Measurements from ENCODE around the gene PLXNA2. TPM values are rescaled to one million over a fixed set of nuclear protein-coding genes. Genes with fewer than 3 reads are reported as not detected.

Gene PLXNA2
- total and polyA plus RNA-seq, 7 experiments from 2014 or later, result 0.70 to 5.4 (median 1.4) TPM; not detected in 2

- H3K27ac Mint-ChIP-seq, result no peak overlapping the region
- no peak overlapping the region for H3K4me3 Mint-ChIP-seq
- H3K27me3 Mint-ChIP-seq, result peaks cover 22 to 69% (median 64%) of the 10 kb centered on the region in 5 donors
- H3K9me3 ChIP-seq (ENCODE audit: control insufficient read depth in 2 of 3, low read length in 3 of 3), result no peaks in the 10 kb centered on the region
- no peak for DNase-seq
- no peaks in the 10 kb centered on the region for H3K36me3 ChIP-seq (ENCODE audit: control insufficient read depth in 2 of 3, insufficient read depth in 3 of 3, low read length in 3 of 3)
- intact Hi-C loops (cut with micrococcal nuclease), result no loop called here
- H3K4me3 ChIP-seq (ENCODE audit: low read length), result no peak overlapping the region
- POLR2A ChIA-PET, result no interaction called here
- ATAC-seq, result no peak
- H3K36me3 Mint-ChIP-seq, result no peaks in the 10 kb centered on the region
- no peak overlapping the region for H3K27ac ChIP-seq (ENCODE audit: low read depth, low read length)
- CTCF ChIA-PET, result no interaction called here
- H3K9me3 Mint-ChIP-seq, result peaks cover 0 to 10% (median 0%) of the 10 kb centered on the region in 11 donors
- no peaks in the 10 kb centered on the region for H3K27me3 ChIP-seq (ENCODE audit: control insufficient read depth in 2 of 2, insufficient read depth in 2 of 2, low read length in 2 of 2)
- no peaks in the 10 kb centered on the region for H3K4me1 Mint-ChIP-seq
- H3K4me1 ChIP-seq (ENCODE audit: control insufficient read depth in 2 of 2, insufficient read depth in 2 of 2, low read length in 2 of 2), result no peaks in the 10 kb centered on the region
These were observed 10.7 kb upstream of the PLXNA2 start for GRCh38 chr1:208254862-208255261.

- DNase-seq, result no peak
- H3K4me1 ChIP-seq (ENCODE audit: control insufficient read depth in 2 of 2, insufficient read depth in 2 of 2, low read length in 2 of 2), result no peaks in the 10 kb centered on the region
- no peaks in the 10 kb centered on the region for H3K36me3 ChIP-seq (ENCODE audit: control insufficient read depth in 2 of 3, insufficient read depth in 3 of 3, low read length in 3 of 3)
- POLR2A ChIA-PET, result no interaction called here
- CTCF ChIA-PET, result no interaction called here
- ATAC-seq, result no peak
- no peaks in the 10 kb centered on the region for H3K4me1 Mint-ChIP-seq
- no peaks in the 10 kb centered on the region for H3K27me3 ChIP-seq (ENCODE audit: control insufficient read depth in 2 of 2, insufficient read depth in 2 of 2, low read length in 2 of 2)
- H3K4me3 Mint-ChIP-seq, result no peak overlapping the region
- no peaks in the 10 kb centered on the region for H3K9me3 ChIP-seq (ENCODE audit: control insufficient read depth in 2 of 3, low read length in 3 of 3)
- no peaks in the 10 kb centered on the region for H3K36me3 Mint-ChIP-seq
- intact Hi-C loops (cut with micrococcal nuclease), result no loop called here
- H3K27ac Mint-ChIP-seq, result no peak overlapping the region
- H3K27ac ChIP-seq (ENCODE audit: low read depth, low read length), result no peak overlapping the region
- no peak overlapping the region for H3K4me3 ChIP-seq (ENCODE audit: low read length)
- H3K9me3 Mint-ChIP-seq, result peaks cover 0 to 5% (median 0%) of the 10 kb centered on the region in 11 donors
- H3K27me3 Mint-ChIP-seq, result peaks cover 22 to 64% (median 63%) of the 10 kb centered on the region in 5 donors
These were observed 10.2 kb upstream of the PLXNA2 start for GRCh38 chr1:208254376-208254775.

- POLR2A ChIA-PET, result no interaction called here
- Mint-ChIP-seq H3K9me3 (no peaks in the 10 kb centered on the region), H3K4me3 (no peak overlapping the region), H3K27ac (no peak overlapping the region), H3K27me3 (peaks cover 20 to 53% (median 52%) of the 10 kb centered on the region in 5 donors), H3K36me3 (no peaks in the 10 kb centered on the region), H3K4me1 (no peaks in the 10 kb centered on the region)
- Histone ChIP-seq H3K9me3 (ENCODE audit: control insufficient read depth in 2 of 3, low read length in 3 of 3) (no peaks in the 10 kb centered on the region), H3K36me3 (ENCODE audit: control insufficient read depth in 2 of 3, insufficient read depth in 3 of 3, low read length in 3 of 3) (no peaks in the 10 kb centered on the region), H3K4me1 (ENCODE audit: control insufficient read depth in 2 of 2, insufficient read depth in 2 of 2, low read length in 2 of 2) (no peaks in the 10 kb centered on the region), H3K4me3 (ENCODE audit: low read length) (no peak overlapping the region), H3K27ac (ENCODE audit: low read depth, low read length) (no peak overlapping the region), H3K27me3 (ENCODE audit: control insufficient read depth in 2 of 2, insufficient read depth in 2 of 2, low read length in 2 of 2) (no peaks in the 10 kb centered on the region)
- ATAC-seq, result no peak
- intact Hi-C loops (cut with micrococcal nuclease), result no loop called here
- CTCF ChIA-PET, result no interaction called here
- DNase-seq, result no peak
These were observed 8.8 kb upstream of the PLXNA2 start for GRCh38 chr1:208252836-208253576.

- ATAC-seq (no peak), DNase-seq (no peak)
- Mint-ChIP-seq H3K36me3 (no peaks in the 10 kb centered on the region), H3K4me3 (no peak overlapping the region), H3K9me3 (no peaks in the 10 kb centered on the region), H3K27ac (no peak overlapping the region), H3K4me1 (no peaks in the 10 kb centered on the region), H3K27me3 (peaks cover 20 to 46% (median 45%) of the 10 kb centered on the region in 5 donors)
- Histone ChIP-seq H3K4me3 (ENCODE audit: low read length) (no peak overlapping the region), H3K27ac (ENCODE audit: low read depth, low read length) (no peak overlapping the region), H3K36me3 (ENCODE audit: control insufficient read depth in 2 of 3, insufficient read depth in 3 of 3, low read length in 3 of 3) (no peaks in the 10 kb centered on the region), H3K27me3 (ENCODE audit: control insufficient read depth in 2 of 2, insufficient read depth in 2 of 2, low read length in 2 of 2) (no peaks in the 10 kb centered on the region), H3K9me3 (ENCODE audit: control insufficient read depth in 2 of 3, low read length in 3 of 3) (no peaks in the 10 kb centered on the region), H3K4me1 (ENCODE audit: control insufficient read depth in 2 of 2, insufficient read depth in 2 of 2, low read length in 2 of 2) (no peaks in the 10 kb centered on the region)
- intact Hi-C loops (cut with micrococcal nuclease), result no loop called here
- ChIA-PET CTCF (no interaction called here), POLR2A (no interaction called here)
These were observed 8.0 kb upstream of the PLXNA2 start for GRCh38 chr1:208251911-208252835.

- Mint-ChIP-seq H3K4me1 (no peaks in the 10 kb centered on the region), H3K27ac (no peak overlapping the region), H3K9me3 (no peaks in the 10 kb centered on the region), H3K36me3 (no peaks in the 10 kb centered on the region), H3K27me3 (peaks cover 28 to 37% (median 35%) of the 10 kb centered on the region in 5 donors), H3K4me3 (no peak overlapping the region)
- H3K4me3 ChIP-seq (ENCODE audit: low read length), result no peak overlapping the region
- H3K27ac ChIP-seq (ENCODE audit: low read depth, low read length), result no peak overlapping the region
- no peaks in the 10 kb centered on the region for H3K9me3 ChIP-seq (ENCODE audit: control insufficient read depth in 2 of 3, low read length in 3 of 3)
- H3K4me1 ChIP-seq (ENCODE audit: control insufficient read depth in 2 of 2, insufficient read depth in 2 of 2, low read length in 2 of 2), result no peaks in the 10 kb centered on the region
- DNase-seq (no peak), ATAC-seq (no peak)
- no peaks in the 10 kb centered on the region for H3K36me3 ChIP-seq (ENCODE audit: control insufficient read depth in 2 of 3, insufficient read depth in 3 of 3, low read length in 3 of 3)
- no peaks in the 10 kb centered on the region for H3K27me3 ChIP-seq (ENCODE audit: control insufficient read depth in 2 of 2, insufficient read depth in 2 of 2, low read length in 2 of 2)
- ChIA-PET POLR2A (no interaction called here), CTCF (interaction anchor here (1.2 kb wide), 1 partner anchor 229 kb away, joined by 4 read pairs; no protein-coding TSS in a partner anchor)
- intact Hi-C loops (cut with micrococcal nuclease), result no loop called here
These were observed 6.8 kb upstream of the PLXNA2 start for GRCh38 chr1:208251015-208251414.

GRCh38 chr1:208250613-208251012 lies 6.4 kb upstream of the PLXNA2 start:
- Histone ChIP-seq H3K27ac (ENCODE audit: low read depth, low read length) (no peak overlapping the region), H3K36me3 (ENCODE audit: control insufficient read depth in 2 of 3, insufficient read depth in 3 of 3, low read length in 3 of 3) (no peaks in the 10 kb centered on the region), H3K9me3 (ENCODE audit: control insufficient read depth in 2 of 3, low read length in 3 of 3) (no peaks in the 10 kb centered on the region), H3K4me3 (ENCODE audit: low read length) (no peak overlapping the region), H3K27me3 (ENCODE audit: control insufficient read depth in 2 of 2, insufficient read depth in 2 of 2, low read length in 2 of 2) (no peaks in the 10 kb centered on the region), H3K4me1 (ENCODE audit: control insufficient read depth in 2 of 2, insufficient read depth in 2 of 2, low read length in 2 of 2) (no peaks in the 10 kb centered on the region)
- intact Hi-C loops (cut with micrococcal nuclease), result no loop called here
- DNase-seq (no peak), ATAC-seq (no peak)
- H3K36me3 Mint-ChIP-seq, result no peaks in the 10 kb centered on the region
- H3K4me1 Mint-ChIP-seq, result no peaks in the 10 kb centered on the region
- H3K4me3 Mint-ChIP-seq, result no peak overlapping the region
- no peak overlapping the region for H3K27ac Mint-ChIP-seq
- H3K27me3 Mint-ChIP-seq, result peaks cover 27 to 33% (median 32%) of the 10 kb centered on the region in 5 donors
- no peaks in the 10 kb centered on the region for H3K9me3 Mint-ChIP-seq
- ChIA-PET CTCF (interaction anchor here (1.2 kb wide), 1 partner anchor 229 kb away, joined by 4 read pairs; no protein-coding TSS in a partner anchor), POLR2A (no interaction called here)

Measured in naive thymus-derived CD4-positive, alpha-beta T cell (primary cell).